Activated CD8-positive, alpha-beta T cell treated with anti-CD3 and anti-CD28 coated beads for 36 hours (primary cell): ENCODE measurements around the gene E2F4. TPM values are rescaled to one million over a fixed set of nuclear protein-coding genes. Genes with fewer than 3 reads are reported as not detected.
A peak's percentile ranks its signal among the peaks of the same experiment; 100 is the strongest.

Source experiments
- ATAC-seq: fragments of 200-7000 bp; cut with Tn5 transposase; one replicate; pipeline ENCODE4 v1.10.0; 2021; ENCODE audit warnings: mild to moderate bottlenecking, moderate library complexity
- CTCF ChIA-PET: fragments of 350-600 bp; sonication (Branson Sonifier 250); formaldehyde crosslinking; loops from one replicate; lab custom pipeline; 2021; ENCODE audit warnings: antibody characterized with exemption; lab: Charles Lee
- POLR2A ChIA-PET: fragments of 350-600 bp; sonication (Branson Sonifier 250); formaldehyde crosslinking; loops from one replicate; lab custom pipeline; 2021; ENCODE audit warnings: antibody characterized with exemption; lab: Charles Lee
- DNase-seq: peaks from one replicate; pipeline ENCODE4 v3.0.0-alpha.2; 2020
- H3K27ac Mint-ChIP-seq: one replicate; pipeline ENCODE4 v1.8.0; 2021; ENCODE audit warnings: mild to moderate bottlenecking, mixed read lengths
- H3K27me3 Mint-ChIP-seq: one replicate; pipeline ENCODE4 v1.8.0; 2021; ENCODE audit warnings: mixed read lengths
- H3K36me3 Mint-ChIP-seq: one replicate; pipeline ENCODE4 v1.8.0; 2021; ENCODE audit warnings: low read depth, mixed read lengths
- H3K4me1 Mint-ChIP-seq: one replicate; pipeline ENCODE4 v1.8.0; 2021; ENCODE audit warnings: low read depth, mixed read lengths
- H3K4me3 Mint-ChIP-seq: one replicate; pipeline ENCODE4 v1.8.0; 2021; ENCODE audit warnings: mild to moderate bottlenecking, moderate library complexity, mixed read lengths
- H3K9me3 Mint-ChIP-seq: one replicate; pipeline ENCODE4 v1.8.0; 2021; ENCODE audit warnings: mixed read lengths
- intact Hi-C: fragments of 100-400 bp; cut with micrococcal nuclease; formaldehyde crosslinking; loops from one replicate; pipeline ENCODE4 v1.10.0; 2022
- microRNA-seq: library from miRNA; unstranded; fragments of <30 nt; microRNA quantifications from one replicate; pipeline ENCODE4 v1.2.0, GENCODE V29; 2022; ENCODE audit warnings: borderline microRNAs expressed, borderline replicate concordance
- total RNA-seq, 2 experiments: library from RNA; stranded (reverse); gene quantifications; one replicate each; pipeline ENCODE4 v1.2.3, GENCODE V29; 2021
- TF ChIP-seq, protein P1 (sequence below): fragments of 200-600 bp; IDR thresholded peaks from one replicate; pipeline ENCODE4 v1.8.0; 2022; ENCODE audit warnings: antibody characterized with exemption, mild to moderate bottlenecking

Gene E2F4
- total RNA-seq, 2 experiments from 2014 or later, result 104 to 105 TPM

DNA sequence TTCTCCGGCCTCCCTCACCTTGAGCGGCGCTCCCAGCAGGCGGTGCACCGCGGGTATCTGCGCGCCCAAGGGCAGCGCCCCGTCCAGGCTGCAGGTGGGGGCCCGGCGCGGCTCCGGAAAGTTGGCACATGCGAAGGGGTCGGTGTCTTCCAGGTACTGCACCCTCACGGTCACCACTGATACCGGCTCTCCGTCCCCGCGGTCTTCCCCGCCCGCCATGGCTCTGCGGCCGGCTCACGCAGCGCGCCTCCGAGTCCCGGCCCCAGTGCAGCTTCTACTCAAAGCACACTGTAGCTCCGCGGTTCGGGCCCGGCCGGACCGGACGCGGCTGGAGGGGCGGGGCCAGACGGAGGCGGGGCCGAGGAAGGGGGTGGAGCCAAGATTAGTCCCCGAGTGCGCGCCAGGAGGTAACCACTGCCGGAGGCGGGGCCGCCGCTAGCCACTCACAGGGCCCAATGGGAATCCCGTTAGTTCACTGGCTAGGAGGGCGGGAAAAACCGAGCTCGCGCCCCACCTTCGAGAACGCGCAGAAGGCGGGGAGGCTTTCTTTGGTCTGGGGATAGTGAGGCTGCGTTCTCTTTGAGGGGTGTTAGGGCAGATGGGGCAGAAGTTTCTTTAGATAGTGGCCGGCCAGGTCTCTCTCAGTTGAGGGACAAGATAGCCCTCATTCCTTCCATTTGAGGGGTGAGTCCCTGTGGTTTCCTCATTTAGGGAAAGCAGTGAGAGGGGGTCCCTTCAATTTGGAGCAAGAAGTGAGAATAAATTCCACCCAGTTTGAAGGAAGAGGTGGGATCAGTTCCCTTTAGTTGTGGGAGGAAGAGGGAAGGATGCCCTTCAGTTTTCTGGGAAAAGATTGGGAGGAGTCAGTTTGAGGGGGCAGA, 55.5 kb downstream of the E2F4 start, which contains the start of gene FHOD1:
TSS of gene FHOD1 (minus strand) at position 290 of the 881 bp plus-strand sequence. CDS start at position 219, 71 bp downstream.
- intact Hi-C loops, result no loop called here
- Mint-ChIP-seq H3K27ac (peak within 1 kb of the TSS; percentile 89), H3K4me1 (peaks cover 47% of the 10 kb centered on the region), H3K27me3 (no peaks in the 10 kb centered on the region), H3K4me3 (peak within 1 kb of the TSS; percentile 89), H3K9me3 (no peaks in the 10 kb centered on the region), H3K36me3 (peaks cover 2% of the 10 kb centered on the region)
- ATAC-seq, result peak; percentile 72
- DNase-seq, result peak; percentile 99
- TF ChIP-seq, protein P1, sequence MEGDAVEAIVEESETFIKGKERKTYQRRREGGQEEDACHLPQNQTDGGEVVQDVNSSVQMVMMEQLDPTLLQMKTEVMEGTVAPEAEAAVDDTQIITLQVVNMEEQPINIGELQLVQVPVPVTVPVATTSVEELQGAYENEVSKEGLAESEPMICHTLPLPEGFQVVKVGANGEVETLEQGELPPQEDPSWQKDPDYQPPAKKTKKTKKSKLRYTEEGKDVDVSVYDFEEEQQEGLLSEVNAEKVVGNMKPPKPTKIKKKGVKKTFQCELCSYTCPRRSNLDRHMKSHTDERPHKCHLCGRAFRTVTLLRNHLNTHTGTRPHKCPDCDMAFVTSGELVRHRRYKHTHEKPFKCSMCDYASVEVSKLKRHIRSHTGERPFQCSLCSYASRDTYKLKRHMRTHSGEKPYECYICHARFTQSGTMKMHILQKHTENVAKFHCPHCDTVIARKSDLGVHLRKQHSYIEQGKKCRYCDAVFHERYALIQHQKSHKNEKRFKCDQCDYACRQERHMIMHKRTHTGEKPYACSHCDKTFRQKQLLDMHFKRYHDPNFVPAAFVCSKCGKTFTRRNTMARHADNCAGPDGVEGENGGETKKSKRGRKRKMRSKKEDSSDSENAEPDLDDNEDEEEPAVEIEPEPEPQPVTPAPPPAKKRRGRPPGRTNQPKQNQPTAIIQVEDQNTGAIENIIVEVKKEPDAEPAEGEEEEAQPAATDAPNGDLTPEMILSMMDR, result no peak
- ChIA-PET POLR2A (interaction anchor here (0.9 to 10.0 kb wide), 8 partner anchors 8 to 219 kb away, joined by 3 to 123 read pairs (median 4); partner anchors contain the start of gene TMEM208), CTCF (interaction anchor here (0.9 to 1.9 kb wide), 7 partner anchors 9 to 152 kb away, joined by 3 to 6 read pairs (median 3); partner anchors contain the start of gene E2F4)

DNA sequence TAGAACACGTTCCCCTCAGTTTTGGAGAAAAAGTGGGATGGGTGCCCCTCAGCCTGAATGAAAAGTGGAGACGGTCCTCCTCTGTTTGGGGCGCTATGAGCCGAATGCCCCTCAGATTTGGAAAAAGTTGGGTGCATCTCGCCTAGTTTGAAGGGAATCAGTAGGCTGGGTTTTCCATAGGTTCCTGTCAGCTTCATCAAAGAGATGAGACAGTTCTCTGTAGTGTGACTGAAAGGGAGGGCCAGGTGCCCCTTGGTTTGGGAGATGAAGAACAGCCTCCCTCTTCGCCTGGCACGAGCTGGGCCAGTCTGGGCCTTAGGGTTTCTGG, 56.1 kb downstream of the E2F4 start:
- intact Hi-C loops, result no loop called here
- peak overlapping the region; percentile 89 for H3K4me3 Mint-ChIP-seq
- POLR2A ChIA-PET, result interaction anchor here (0.9 to 10.0 kb wide), 8 partner anchors 9 to 220 kb away, joined by 3 to 123 read pairs (median 3); partner anchors contain the start of gene TMEM208
- H3K4me1 Mint-ChIP-seq, result peaks cover 44% of the 10 kb centered on the region
- H3K27me3 Mint-ChIP-seq, result no peaks in the 10 kb centered on the region
- H3K36me3 Mint-ChIP-seq, result peaks cover 2% of the 10 kb centered on the region
- H3K27ac Mint-ChIP-seq, result peak overlapping the region; percentile 86
- DNase-seq (no peak), ATAC-seq (no peak)
- TF ChIP-seq, protein P1, result no peak
- CTCF ChIA-PET, result interaction anchor here (0.6 to 2.3 kb wide), 8 partner anchors 9 to 152 kb away, joined by 3 to 7 read pairs (median 3); partner anchors contain the start of genes KCTD19 and LRRC36
- no peaks in the 10 kb centered on the region for H3K9me3 Mint-ChIP-seq

Small RNA genes lying within 50 kb of the gene (microRNA-seq; reads per million reads assigned to microRNA genes)
- gene MIR328, result 30.0 reads per million, percentile 51 among the genes with 10 or more reads in this experiment

Other genes with a start within 250 kb of the E2F4 start
- 1 to 10 TPM; 2.1 to 2.9 TPM for gene CES3, start 230.9 kb upstream of the E2F4 start, total RNA-seq
- gene CES4A, start 203.6 kb upstream of the E2F4 start, total RNA-seq, result 1 to 10 TPM; 4.5 to 5.9 TPM
- gene CBFB, start 163.0 kb upstream of the E2F4 start, total RNA-seq, result 100 to 1,000 TPM; 111 to 114 TPM
- 10 to 100 TPM; 11.3 to 14.0 TPM for gene PHAF1, start 82.2 kb upstream of the E2F4 start, total RNA-seq
- gene B3GNT9, start 41.2 kb upstream of the E2F4 start, total RNA-seq, result 1 to 10 TPM; 2.1 to 2.5 TPM
- gene TRADD, start 32.2 kb upstream of the E2F4 start, total RNA-seq, result 10 to 100 TPM; 28.4 to 31.2 TPM
- gene FBXL8, start 32.2 kb upstream of the E2F4 start, total RNA-seq, result 10 to 100 TPM; 27.1 to 28.6 TPM
- 10 to 100 TPM; 56.0 to 73.3 TPM for gene HSF4, start 27.4 kb upstream of the E2F4 start, total RNA-seq
- gene NOL3, start 21.6 kb upstream of the E2F4 start, total RNA-seq, result 10 to 100 TPM; 24.5 to 25.3 TPM
- gene MATCAP1, start 8.2 kb upstream of the E2F4 start, total RNA-seq, result 10 to 100 TPM; 49.5 to 49.9 TPM
- under 1 TPM in 1 of 2 experiments, not detected in 1; 0.23 TPM for gene EXOC3L1, start 2.0 kb upstream of the E2F4 start, total RNA-seq
- 1 to 10 TPM; 5.0 to 5.6 TPM for gene ELMO3, start 7.0 kb downstream of the E2F4 start, total RNA-seq
- 10 to 100 TPM; 25.7 to 30.7 TPM for gene TMEM208, start 35.0 kb downstream of the E2F4 start, total RNA-seq
- gene FHOD1, start 55.3 kb downstream of the E2F4 start, total RNA-seq, result 100 to 1,000 TPM; 102 to 105 TPM
- 1 to 10 TPM; 7.7 to 8.1 TPM for gene SLC9A5, start 56.8 kb downstream of the E2F4 start, total RNA-seq
- 10 to 100 TPM; 17.3 to 20.8 TPM for gene PLEKHG4, start 87.4 kb downstream of the E2F4 start, total RNA-seq
- gene KCTD19, start 134.6 kb downstream of the E2F4 start, total RNA-seq, result 1 to 10 TPM; 3.0 to 3.9 TPM
- under 1 TPM; 0.81 to 0.90 TPM for gene LRRC36, start 134.7 kb downstream of the E2F4 start, total RNA-seq
- not detected for gene TPPP3, start 201.3 kb downstream of the E2F4 start, total RNA-seq
- under 1 TPM; 0.54 to 0.60 TPM for gene ZDHHC1, start 224.3 kb downstream of the E2F4 start, total RNA-seq
- gene HSD11B2, start 239.0 kb downstream of the E2F4 start, total RNA-seq, result 1 to 10 TPM; 1.6 to 2.3 TPM